ENCODE measurements around the gene CCL3.
"Not testable (repeated sequence)": the region's sequence is repeated elsewhere in the genome, so short reads cannot be mapped to it uniquely, and the experiment has no call there.

The CCL3 gene

GRCh38 chr17:36114971-36115648 lies 25.2 kb upstream of the CCL3 start:
- not testable (repeated sequence) for DNase-seq

- not testable (repeated sequence) for DNase-seq
Measured at GRCh38 chr17:36113131-36113530, 23.2 kb upstream of the CCL3 start.

GRCh38 chr17:36112572-36112971 lies 22.6 kb upstream of the CCL3 start:
- no peak for DNase-seq

- peak; percentile 16 for DNase-seq
Measured at GRCh38 chr17:36111068-36111490, 21.1 kb upstream of the CCL3 start.

- not testable (repeated sequence) for DNase-seq
Measured at GRCh38 chr17:36108265-36108664, 18.3 kb upstream of the CCL3 start.

- no peak for DNase-seq
Measured at GRCh38 chr17:36107660-36108059, 17.7 kb upstream of the CCL3 start.

GRCh38 chr17:36106493-36106835 lies 16.5 kb upstream of the CCL3 start:
- DNase-seq = no peak

GRCh38 chr17:36105781-36106492 lies 16.0 kb upstream of the CCL3 start:
- no peak for DNase-seq

GRCh38 chr17:36104701-36105181 lies 14.8 kb upstream of the CCL3 start:
- DNase-seq = no peak

- not testable (repeated sequence) for DNase-seq
Measured at GRCh38 chr17:36104246-36104645, 14.3 kb upstream of the CCL3 start.

GRCh38 chr17:36103401-36103975 lies 13.5 kb upstream of the CCL3 start, which contains the start of gene CCL4:
Gene CCL4 (plus strand): TSS chr17:36103827. CDS start chr17:36103906, 79 bp downstream.
- DNase-seq = peak; percentile 22

GRCh38 chr17:36099004-36099403 lies 9.1 kb upstream of the CCL3 start:
- DNase-seq = not testable (repeated sequence)

- no peak for DNase-seq
Measured at GRCh38 chr17:36095992-36096391, 6.0 kb upstream of the CCL3 start.

- no peak for DNase-seq
Measured at GRCh38 chr17:36094746-36095145, 4.8 kb upstream of the CCL3 start.

- no peak for DNase-seq
Measured at GRCh38 chr17:36094232-36094631, 4.3 kb upstream of the CCL3 start.

GRCh38 chr17:36092715-36093114 lies 2.8 kb upstream of the CCL3 start:
- not testable (repeated sequence) for DNase-seq

- DNase-seq = peak; percentile 52
Measured at GRCh38 chr17:36092230-36092629, 2.3 kb upstream of the CCL3 start.

GRCh38 chr17:36089339-36089865 lies 541 bp downstream of the CCL3 start:
- no peak for DNase-seq

- no peak for DNase-seq
Measured at GRCh38 chr17:36088670-36089338, 1.1 kb downstream of the CCL3 start.

GRCh38 chr17:36087897-36088572 lies 1.9 kb downstream of the CCL3 start:
- not testable (repeated sequence) for DNase-seq

- DNase-seq = not testable (repeated sequence)
Measured at GRCh38 chr17:36087471-36087870, 2.5 kb downstream of the CCL3 start.

- no peak for DNase-seq
Measured at GRCh38 chr17:36086791-36087190, 3.2 kb downstream of the CCL3 start.

Measured in hematopoietic multipotent progenitor cell treated with erythropoietin and hydrocortisone succinate and interleukin-3 and kit ligand, for 6 days (in vitro differentiated cells).